ENCODE data around the gene PTGR1.

Gene PTGR1

DNA sequence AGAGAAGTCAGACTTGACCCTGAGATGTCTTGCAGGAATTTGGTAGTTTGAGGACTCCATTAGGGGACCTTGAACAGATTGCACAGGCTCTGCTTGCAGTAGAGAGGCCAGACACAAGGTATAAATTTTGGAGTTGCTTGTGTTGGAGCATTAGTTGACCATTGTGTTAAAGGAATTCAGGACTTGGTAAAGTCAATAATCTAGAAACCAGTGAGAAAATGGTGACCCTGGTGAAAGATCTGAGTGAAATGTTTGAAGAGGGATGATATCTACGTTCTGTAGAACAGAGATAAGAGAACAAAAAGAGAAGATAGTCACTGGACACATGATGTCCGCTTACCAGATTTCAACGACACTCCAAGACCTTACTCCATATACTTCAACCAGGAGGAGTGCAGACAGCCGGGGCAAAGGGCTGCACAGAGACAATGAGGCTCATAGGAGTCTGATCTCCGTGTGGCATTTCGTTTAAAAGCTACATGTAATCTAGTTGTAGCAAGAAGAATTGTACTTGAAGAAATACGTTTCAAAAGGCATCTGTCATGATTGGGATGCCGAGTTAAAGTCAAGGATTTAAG lies 44.8 kb upstream of the PTGR1 start:
- Histone ChIP-seq H3K36me3 (ENCODE audit: control insufficient read depth, insufficient read depth, low read length) (no peaks in the 10 kb centered on the region), H3K4me3 (ENCODE audit: low read depth, low read length) (no peak overlapping the region), H3K27me3 (ENCODE audit: control insufficient read depth, insufficient read depth, low read length) (no peaks in the 10 kb centered on the region), H3K4me2 (ENCODE audit: low read length) (no peak overlapping the region), H3K4me1 (no peaks in the 10 kb centered on the region), H2AFZ (no peak overlapping the region), H3K79me2 (no peaks in the 10 kb centered on the region), H3K9me3 (ENCODE audit: control insufficient read depth, low read length) (no peaks in the 10 kb centered on the region), H3K9ac (no peak overlapping the region), H3K27ac (no peak overlapping the region)
- TF ChIP-seq, protein P1, sequence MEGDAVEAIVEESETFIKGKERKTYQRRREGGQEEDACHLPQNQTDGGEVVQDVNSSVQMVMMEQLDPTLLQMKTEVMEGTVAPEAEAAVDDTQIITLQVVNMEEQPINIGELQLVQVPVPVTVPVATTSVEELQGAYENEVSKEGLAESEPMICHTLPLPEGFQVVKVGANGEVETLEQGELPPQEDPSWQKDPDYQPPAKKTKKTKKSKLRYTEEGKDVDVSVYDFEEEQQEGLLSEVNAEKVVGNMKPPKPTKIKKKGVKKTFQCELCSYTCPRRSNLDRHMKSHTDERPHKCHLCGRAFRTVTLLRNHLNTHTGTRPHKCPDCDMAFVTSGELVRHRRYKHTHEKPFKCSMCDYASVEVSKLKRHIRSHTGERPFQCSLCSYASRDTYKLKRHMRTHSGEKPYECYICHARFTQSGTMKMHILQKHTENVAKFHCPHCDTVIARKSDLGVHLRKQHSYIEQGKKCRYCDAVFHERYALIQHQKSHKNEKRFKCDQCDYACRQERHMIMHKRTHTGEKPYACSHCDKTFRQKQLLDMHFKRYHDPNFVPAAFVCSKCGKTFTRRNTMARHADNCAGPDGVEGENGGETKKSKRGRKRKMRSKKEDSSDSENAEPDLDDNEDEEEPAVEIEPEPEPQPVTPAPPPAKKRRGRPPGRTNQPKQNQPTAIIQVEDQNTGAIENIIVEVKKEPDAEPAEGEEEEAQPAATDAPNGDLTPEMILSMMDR (IDR thresholded peaks at IDR 0.05) = no peak

DNA sequence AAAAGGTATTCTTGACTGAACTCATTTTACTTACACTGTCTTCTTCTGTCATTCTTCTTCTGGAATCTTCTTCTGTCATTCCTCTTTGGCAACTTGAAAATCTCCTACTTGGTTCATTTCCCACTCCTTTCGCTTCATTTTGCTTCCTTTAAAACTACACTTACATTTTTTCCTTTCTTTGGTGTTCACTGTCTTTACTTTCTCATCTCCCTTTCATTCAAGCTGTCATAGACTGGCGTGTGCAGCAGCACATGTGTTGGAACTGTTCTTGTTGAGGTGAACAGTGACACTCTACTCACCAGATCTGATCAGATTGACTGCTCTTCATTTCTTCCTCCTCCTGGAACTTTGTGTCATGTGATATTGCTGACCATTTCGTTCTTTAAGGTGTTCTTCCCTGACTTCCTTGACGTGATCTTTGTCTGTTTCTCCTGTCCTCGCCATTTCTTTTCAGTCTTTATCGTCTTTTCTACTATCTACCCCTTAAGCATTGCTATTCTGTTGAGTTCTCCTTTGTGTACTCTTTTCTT lies 38.0 kb upstream of the PTGR1 start:
- H3K4me1 ChIP-seq = peaks cover 10% of the 10 kb centered on the region
- H3K27ac ChIP-seq = peak overlapping the region; percentile 47

DNA sequence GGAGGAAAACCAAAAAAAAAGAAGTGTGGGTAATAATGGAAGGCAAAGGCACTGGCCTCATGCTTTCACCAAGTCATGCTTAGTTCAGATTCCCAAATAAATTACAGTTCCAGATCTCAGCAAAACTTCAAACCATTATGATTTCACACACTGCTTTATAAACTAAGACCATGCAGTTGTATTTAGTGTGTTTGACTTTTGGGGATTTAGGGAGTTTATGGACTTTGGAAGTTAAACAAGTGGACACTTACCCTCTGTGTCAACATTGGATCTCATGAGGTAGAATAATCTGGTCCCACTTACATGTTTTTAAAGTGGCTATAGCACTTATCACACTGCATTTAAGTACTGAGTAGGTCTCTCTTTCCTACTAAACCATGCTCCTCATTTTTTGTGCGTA lies 35.4 kb upstream of the PTGR1 start:
- Histone ChIP-seq H3K27ac (no peak overlapping the region), H3K27me3 (ENCODE audit: control insufficient read depth, insufficient read depth, low read length) (no peaks in the 10 kb centered on the region), H3K4me1 (peaks cover 10% of the 10 kb centered on the region)

More for the DNA sequence above, 38.0 kb upstream of the PTGR1 start:
- TF ChIP-seq, protein P1 (IDR thresholded peaks at IDR 0.05) = no peak
- H3K36me3 ChIP-seq (ENCODE audit: control insufficient read depth, insufficient read depth, low read length) = no peaks in the 10 kb centered on the region
- no peaks in the 10 kb centered on the region for H3K27me3 ChIP-seq (ENCODE audit: control insufficient read depth, insufficient read depth, low read length)
- H3K9ac ChIP-seq = no peak overlapping the region
- no peak overlapping the region for H3K4me2 ChIP-seq (ENCODE audit: low read length)
- no peaks in the 10 kb centered on the region for H3K9me3 ChIP-seq (ENCODE audit: control insufficient read depth, low read length)
- H3K79me2 ChIP-seq = no peaks in the 10 kb centered on the region
- H2AFZ ChIP-seq = no peak overlapping the region
- no peak overlapping the region for H3K4me3 ChIP-seq (ENCODE audit: low read depth, low read length)

DNA sequence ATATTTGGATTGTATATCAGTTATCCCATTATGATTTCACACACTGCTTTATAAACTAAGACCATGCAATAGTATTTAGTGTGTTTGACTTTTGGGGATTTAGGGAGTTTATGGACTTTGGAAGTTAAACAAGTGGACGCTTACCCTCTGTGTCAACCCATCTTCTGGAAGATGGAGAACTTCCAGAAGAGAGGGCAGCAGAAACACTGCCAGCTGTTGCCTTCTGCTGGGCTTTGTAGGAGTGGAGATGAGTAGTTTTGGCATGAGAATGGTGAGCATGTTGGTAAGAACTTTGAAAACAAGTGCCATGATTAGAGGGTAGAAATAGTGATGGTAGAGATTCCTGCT lies 33.9 kb upstream of the PTGR1 start:
- H2AFZ ChIP-seq = no peak overlapping the region
- H3K79me2 ChIP-seq = peaks cover 4% of the 10 kb centered on the region
- H3K9ac ChIP-seq = no peak overlapping the region
- H3K27me3 ChIP-seq (ENCODE audit: control insufficient read depth, insufficient read depth, low read length) = no peaks in the 10 kb centered on the region
- TF ChIP-seq, protein P1 (IDR thresholded peaks at IDR 0.05) = no peak
- H3K9me3 ChIP-seq (ENCODE audit: control insufficient read depth, low read length) = no peaks in the 10 kb centered on the region
- H3K36me3 ChIP-seq (ENCODE audit: control insufficient read depth, insufficient read depth, low read length) = no peaks in the 10 kb centered on the region
- H3K4me2 ChIP-seq (ENCODE audit: low read length) = no peak overlapping the region
- H3K27ac ChIP-seq = no peak overlapping the region
- H3K4me1 ChIP-seq = peaks cover under 1% of the 10 kb centered on the region
- H3K4me3 ChIP-seq (ENCODE audit: low read depth, low read length) = no peak overlapping the region

More for the DNA sequence above, 35.4 kb upstream of the PTGR1 start:
- H3K79me2 ChIP-seq = peaks cover 4% of the 10 kb centered on the region
- no peaks in the 10 kb centered on the region for H3K36me3 ChIP-seq (ENCODE audit: control insufficient read depth, insufficient read depth, low read length)
- no peak overlapping the region for H3K4me2 ChIP-seq (ENCODE audit: low read length)
- H3K4me3 ChIP-seq (ENCODE audit: low read depth, low read length) = no peak overlapping the region
- no peak overlapping the region for H3K9ac ChIP-seq
- no peaks in the 10 kb centered on the region for H3K9me3 ChIP-seq (ENCODE audit: control insufficient read depth, low read length)
- TF ChIP-seq, protein P1 (IDR thresholded peaks at IDR 0.05) = no peak
- H2AFZ ChIP-seq = no peak overlapping the region

All from parathyroid adenoma (tissue), 2 donors.